ENCODE measurements around the gene ERGIC2. TPM values are rescaled to one million over a fixed set of nuclear protein-coding genes. Genes with fewer than 3 reads are reported as not detected.

Gene ERGIC2
- total RNA-seq, 2 experiments from 2014 or later: 55.6 to 63.7 TPM

GRCh38 chr12:29288031-29288430, 92.9 kb downstream of the ERGIC2 start:
- H3K9me3 Mint-ChIP-seq (ENCODE audit: insufficient read depth): no peaks in the 10 kb centered on the region
- no peak overlapping the region for H3K27ac Mint-ChIP-seq

DNA sequence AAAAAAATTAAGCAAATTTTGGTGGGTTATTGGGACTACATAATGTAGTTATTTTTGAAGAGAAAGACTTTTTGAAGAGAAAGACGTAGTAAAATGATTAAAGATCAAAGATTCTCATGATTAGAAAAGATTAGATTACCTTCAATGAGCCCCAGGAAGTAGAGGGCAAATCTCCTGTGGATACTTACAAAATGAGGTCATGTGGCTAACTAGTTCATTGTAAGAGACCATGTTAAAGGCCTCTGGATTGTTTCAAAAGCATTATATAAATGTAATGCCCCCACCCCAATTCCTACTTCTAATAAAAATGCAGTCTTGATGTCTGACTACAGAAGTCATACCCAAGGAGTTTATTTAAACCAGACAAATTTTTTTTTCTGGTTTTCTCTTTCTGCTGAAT, 93.3 kb downstream of the ERGIC2 start:
- no peak for ATAC-seq
- POLR2A ChIA-PET: no interaction called here
- H3K4me3 Mint-ChIP-seq: no peak overlapping the region

More at GRCh38 chr12:29288031-29288430, 92.9 kb downstream of the ERGIC2 start:
- ChIA-PET CTCF (interaction anchor here (1.0 kb wide), 1 partner anchor 21 kb away, joined by 3 read pairs; no protein-coding TSS in a partner anchor), POLR2A (no interaction called here)
- no peak for ATAC-seq
- H3K4me1 Mint-ChIP-seq (ENCODE audit: low read depth): no peaks in the 10 kb centered on the region
- DNase-seq: no peak
- no peak overlapping the region for H3K4me3 Mint-ChIP-seq
- H3K36me3 Mint-ChIP-seq (ENCODE audit: low read depth): no peaks in the 10 kb centered on the region
- H3K27me3 Mint-ChIP-seq (ENCODE audit: low read depth): no peaks in the 10 kb centered on the region

More for the DNA sequence above, 93.3 kb downstream of the ERGIC2 start:
- CTCF ChIA-PET: interaction anchor here (1.0 kb wide), 1 partner anchor 21 kb away, joined by 3 read pairs; no protein-coding TSS in a partner anchor
- DNase-seq: no peak
- Mint-ChIP-seq H3K27me3 (ENCODE audit: low read depth) (no peaks in the 10 kb centered on the region), H3K9me3 (ENCODE audit: insufficient read depth) (no peaks in the 10 kb centered on the region), H3K27ac (no peak overlapping the region), H3K4me1 (ENCODE audit: low read depth) (no peaks in the 10 kb centered on the region), H3K36me3 (ENCODE audit: low read depth) (no peaks in the 10 kb centered on the region)

Other genes with a start within 250 kb of the ERGIC2 start
- 10 to 100 TPM; 16.7 to 20.8 TPM for gene FAR2, start 231.9 kb downstream of the ERGIC2 start, total RNA-seq
- not detected for gene OVCH1, start 116.5 kb upstream of the ERGIC2 start, total RNA-seq